Measurements from ENCODE around the gene FAM81A.
"Not testable (repeated sequence)": the region's sequence is repeated elsewhere in the genome, so short reads cannot be mapped to it uniquely, and the experiment has no call there.

FAM81A gene

DNA sequence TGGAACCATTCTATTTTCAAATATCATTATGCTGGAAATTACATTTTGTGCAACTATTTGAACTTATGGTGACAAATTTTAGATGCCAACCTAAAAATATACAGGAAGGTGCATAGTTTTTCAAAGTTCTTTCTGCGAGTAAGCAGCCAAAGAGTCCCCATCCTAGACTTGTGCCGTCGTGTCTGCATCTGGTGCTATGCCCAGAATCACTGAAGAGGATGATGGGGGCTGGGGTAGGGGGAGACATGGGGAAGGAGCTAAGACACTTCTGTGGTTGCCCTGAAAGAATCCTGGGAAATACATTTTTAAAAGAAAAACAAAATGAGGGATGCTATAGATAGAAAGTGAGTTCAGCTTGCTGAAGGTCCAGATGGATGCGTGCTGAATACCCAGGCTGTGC lies 21.2 kb upstream of the FAM81A start:
- no peak overlapping the region for H3K4me2 ChIP-seq (ENCODE audit: low read length)
- H3K4me1 ChIP-seq (ENCODE audit: control insufficient read depth, low read depth, low read length): no peaks in the 10 kb centered on the region
- WGBS (ENCODE audit: extremely low coverage, insufficient coverage, low lambda C conversion rate): no CpG with 5 or more reads among the region's 4 CpGs
- no peaks in the 10 kb centered on the region for H3K79me1 ChIP-seq (ENCODE audit: low read length)
- no peak overlapping the region for H2BK5ac ChIP-seq (ENCODE audit: low read length)
- no peak overlapping the region for H3K27ac ChIP-seq (ENCODE audit: low read depth, low read length)
- no peaks in the 10 kb centered on the region for H3K36me3 ChIP-seq (ENCODE audit: control insufficient read depth, insufficient read depth, low read length)
- no peaks in the 10 kb centered on the region for H3K27me3 ChIP-seq (ENCODE audit: insufficient read depth, low read length, poor library complexity)
- H3K4me3 ChIP-seq (ENCODE audit: low read length): no peak overlapping the region
- H3K56ac ChIP-seq (ENCODE audit: low read length): no peak overlapping the region
- no peak overlapping the region for H2BK120ac ChIP-seq (ENCODE audit: low read depth, low read length)
- H3K23ac ChIP-seq (ENCODE audit: low read length): no peak overlapping the region
- H2AK5ac ChIP-seq (ENCODE audit: low read length): no peak overlapping the region
- H2BK15ac ChIP-seq (replicated peaks; ENCODE audit: low read depth): no peak overlapping the region
- no peak for DNase-seq
- H3K79me2 ChIP-seq (ENCODE audit: control insufficient read depth, insufficient read depth, low read length): no peaks in the 10 kb centered on the region
- H3K4ac ChIP-seq (ENCODE audit: low read depth, low read length): no peak overlapping the region
- H3K18ac ChIP-seq (ENCODE audit: low read length): no peak overlapping the region
- H4K5ac ChIP-seq (ENCODE audit: low read length): no peak overlapping the region
- H3K9ac ChIP-seq (ENCODE audit: low read length): no peak overlapping the region
- no peak overlapping the region for H4K8ac ChIP-seq (ENCODE audit: low read depth, low read length)

DNA sequence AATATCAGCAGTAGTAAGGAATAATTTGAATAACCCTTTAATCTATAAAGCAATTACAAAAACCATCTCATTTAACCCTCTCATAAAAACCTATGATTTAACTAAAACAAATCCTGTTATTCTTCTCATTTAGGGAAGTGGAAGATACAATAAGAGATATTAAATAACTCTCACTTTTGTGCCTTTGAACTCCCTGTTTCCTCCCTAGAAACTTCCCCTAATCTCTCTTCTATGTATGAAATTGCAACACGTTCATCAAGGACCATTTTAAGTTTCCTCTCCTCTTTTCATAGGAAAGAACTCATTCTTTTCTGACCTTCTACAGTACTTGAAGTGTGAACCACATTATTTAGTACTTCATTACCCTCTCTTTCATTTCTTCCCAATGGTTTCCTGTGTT lies 18.8 kb upstream of the FAM81A start:
- no peak overlapping the region for H4K5ac ChIP-seq (ENCODE audit: low read length)
- no peaks in the 10 kb centered on the region for H3K36me3 ChIP-seq (ENCODE audit: control insufficient read depth, insufficient read depth, low read length)
- H2BK15ac ChIP-seq (replicated peaks; ENCODE audit: low read depth): no peak overlapping the region
- no peak overlapping the region for H3K23ac ChIP-seq (ENCODE audit: low read length)
- H2AK5ac ChIP-seq (ENCODE audit: low read length): no peak overlapping the region
- H4K8ac ChIP-seq (ENCODE audit: low read depth, low read length): no peak overlapping the region
- H3K4me3 ChIP-seq (ENCODE audit: low read length): no peak overlapping the region
- no peaks in the 10 kb centered on the region for H3K4me1 ChIP-seq (ENCODE audit: control insufficient read depth, low read depth, low read length)
- no peaks in the 10 kb centered on the region for H3K27me3 ChIP-seq (ENCODE audit: insufficient read depth, low read length, poor library complexity)
- DNase-seq: no peak
- no peak overlapping the region for H2BK5ac ChIP-seq (ENCODE audit: low read length)
- H3K4ac ChIP-seq (ENCODE audit: low read depth, low read length): no peak overlapping the region
- H3K79me2 ChIP-seq (ENCODE audit: control insufficient read depth, insufficient read depth, low read length): no peaks in the 10 kb centered on the region
- H3K9ac ChIP-seq (ENCODE audit: low read length): no peak overlapping the region
- H3K4me2 ChIP-seq (ENCODE audit: low read length): no peak overlapping the region
- WGBS (ENCODE audit: extremely low coverage, insufficient coverage, low lambda C conversion rate): no CpG with 5 or more reads among the region's 1 CpG
- no peaks in the 10 kb centered on the region for H3K79me1 ChIP-seq (ENCODE audit: low read length)
- H3K18ac ChIP-seq (ENCODE audit: low read length): no peak overlapping the region
- H3K56ac ChIP-seq (ENCODE audit: low read length): no peak overlapping the region
- H3K27ac ChIP-seq (ENCODE audit: low read depth, low read length): no peak overlapping the region
- no peak overlapping the region for H2BK120ac ChIP-seq (ENCODE audit: low read depth, low read length)

DNA sequence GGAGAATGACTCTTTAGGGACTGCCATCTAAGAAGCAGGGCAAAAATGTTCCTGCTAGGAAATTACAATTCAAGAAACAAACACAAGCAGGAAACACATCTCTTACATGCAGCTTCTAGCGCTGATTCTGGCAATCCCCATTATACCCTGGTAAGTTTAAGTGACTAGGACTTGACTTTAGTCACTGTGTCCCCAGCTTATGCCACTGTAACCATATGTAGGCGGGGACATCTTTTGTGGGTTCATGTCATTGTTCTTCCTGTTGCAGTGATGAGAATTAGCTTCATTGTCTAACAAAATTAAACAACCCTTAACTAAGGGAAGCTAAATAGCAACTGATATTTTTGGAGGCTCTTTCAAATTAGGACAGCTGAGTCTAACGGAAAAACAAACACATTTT lies 17.9 kb upstream of the FAM81A start:
- H3K27me3 ChIP-seq (ENCODE audit: insufficient read depth, low read length, poor library complexity): peaks cover 2% of the 10 kb centered on the region
- H3K4me3 ChIP-seq (ENCODE audit: low read length): no peak overlapping the region
- no peak overlapping the region for H3K9ac ChIP-seq (ENCODE audit: low read length)
- H3K36me3 ChIP-seq (ENCODE audit: control insufficient read depth, insufficient read depth, low read length): no peaks in the 10 kb centered on the region
- H3K18ac ChIP-seq (ENCODE audit: low read length): no peak overlapping the region
- H4K8ac ChIP-seq (ENCODE audit: low read depth, low read length): no peak overlapping the region
- no peaks in the 10 kb centered on the region for H3K79me2 ChIP-seq (ENCODE audit: control insufficient read depth, insufficient read depth, low read length)
- no peak overlapping the region for H2BK15ac ChIP-seq (replicated peaks; ENCODE audit: low read depth)
- H3K4me1 ChIP-seq (ENCODE audit: control insufficient read depth, low read depth, low read length): no peaks in the 10 kb centered on the region
- no peak overlapping the region for H4K5ac ChIP-seq (ENCODE audit: low read length)
- no peak overlapping the region for H3K4ac ChIP-seq (ENCODE audit: low read depth, low read length)
- H2BK5ac ChIP-seq (ENCODE audit: low read length): no peak overlapping the region
- no CpG with 5 or more reads among the region's 3 CpGs for WGBS (ENCODE audit: extremely low coverage, insufficient coverage, low lambda C conversion rate)
- H3K23ac ChIP-seq (ENCODE audit: low read length): no peak overlapping the region
- no peak overlapping the region for H3K56ac ChIP-seq (ENCODE audit: low read length)
- H3K27ac ChIP-seq (ENCODE audit: low read depth, low read length): no peak overlapping the region
- no peak overlapping the region for H2BK120ac ChIP-seq (ENCODE audit: low read depth, low read length)
- no peak overlapping the region for H3K4me2 ChIP-seq (ENCODE audit: low read length)
- no peak overlapping the region for H2AK5ac ChIP-seq (ENCODE audit: low read length)
- no peak for DNase-seq
- no peaks in the 10 kb centered on the region for H3K79me1 ChIP-seq (ENCODE audit: low read length)

DNA sequence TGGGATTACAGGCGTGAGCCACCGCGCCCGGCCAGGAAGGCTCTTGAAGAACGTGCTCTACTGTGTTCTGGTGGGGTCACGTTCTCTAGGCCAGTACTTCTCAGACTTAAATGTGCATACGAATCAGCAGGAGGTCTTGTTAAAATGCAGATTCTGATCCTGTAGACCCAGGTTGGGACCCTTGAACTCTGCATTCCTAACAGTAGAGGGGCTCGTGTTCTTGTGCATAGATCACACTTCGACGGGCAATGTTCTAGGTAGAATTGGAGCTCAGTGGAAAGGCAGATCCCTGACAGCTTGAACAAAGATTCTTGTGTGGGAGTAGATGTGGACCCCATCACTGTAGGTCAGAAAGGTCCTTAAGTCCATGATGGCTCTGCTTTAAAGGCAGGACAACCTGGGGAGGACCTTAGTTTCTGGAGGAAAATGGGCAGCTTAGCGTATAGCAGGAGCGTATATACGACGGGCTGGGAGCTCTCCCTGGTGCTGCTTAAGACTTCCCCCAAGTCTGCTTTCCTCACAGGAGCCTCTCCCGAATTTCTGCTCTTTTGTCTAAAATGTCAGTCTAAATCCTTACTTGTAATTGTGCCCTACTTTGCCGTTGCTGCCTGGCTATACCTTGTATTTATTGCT lies 16.9 kb upstream of the FAM81A start:
- Histone ChIP-seq H3K79me2 (ENCODE audit: control insufficient read depth, insufficient read depth, low read length) (no peaks in the 10 kb centered on the region), H3K18ac (ENCODE audit: low read length) (no peak overlapping the region), H3K56ac (ENCODE audit: low read length) (no peak overlapping the region), H3K9ac (ENCODE audit: low read length) (no peak overlapping the region), H4K5ac (ENCODE audit: low read length) (no peak overlapping the region), H3K27ac (ENCODE audit: low read depth, low read length) (no peak overlapping the region), H2BK120ac (ENCODE audit: low read depth, low read length) (no peak overlapping the region), H3K79me1 (ENCODE audit: low read length) (no peaks in the 10 kb centered on the region), H3K4ac (ENCODE audit: low read depth, low read length) (no peak overlapping the region), H4K8ac (ENCODE audit: low read depth, low read length) (no peak overlapping the region), H2BK15ac (replicated peaks; ENCODE audit: low read depth) (no peak overlapping the region), H3K23ac (ENCODE audit: low read length) (no peak overlapping the region), H3K4me2 (ENCODE audit: low read length) (no peak overlapping the region), H2AK5ac (ENCODE audit: low read length) (no peak overlapping the region), H3K27me3 (ENCODE audit: insufficient read depth, low read length, poor library complexity) (peaks cover 2% of the 10 kb centered on the region), H3K4me1 (ENCODE audit: control insufficient read depth, low read depth, low read length) (no peaks in the 10 kb centered on the region), H2BK5ac (ENCODE audit: low read length) (no peak overlapping the region), H3K4me3 (ENCODE audit: low read length) (no peak overlapping the region), H3K36me3 (ENCODE audit: control insufficient read depth, insufficient read depth, low read length) (no peaks in the 10 kb centered on the region)
- WGBS (ENCODE audit: extremely low coverage, insufficient coverage, low lambda C conversion rate): no CpG with 5 or more reads among the region's 16 CpGs
- DNase-seq: peak; percentile 87

DNA sequence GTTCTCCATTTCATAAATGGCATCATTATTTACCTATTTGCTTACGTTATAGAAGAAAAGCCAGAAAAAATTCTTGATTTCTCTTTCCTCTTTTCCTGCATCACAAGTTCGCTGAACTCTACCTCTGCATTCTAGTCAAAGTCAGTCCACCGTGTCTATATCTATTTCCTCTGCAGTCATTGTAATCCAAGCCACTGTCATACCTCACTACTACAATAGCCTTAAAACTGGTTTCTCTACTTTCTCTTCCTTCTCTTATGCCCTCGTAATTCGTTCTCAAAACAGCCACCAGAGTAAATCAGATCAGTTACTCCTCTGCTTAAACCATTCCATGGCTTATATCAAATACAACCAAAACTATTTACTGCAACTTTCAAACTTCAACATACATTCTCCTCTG lies 13.4 kb upstream of the FAM81A start:
- no peak overlapping the region for H3K4me2 ChIP-seq (ENCODE audit: low read length)
- no peaks in the 10 kb centered on the region for H3K36me3 ChIP-seq (ENCODE audit: control insufficient read depth, insufficient read depth, low read length)
- no peak overlapping the region for H3K56ac ChIP-seq (ENCODE audit: low read length)
- no CpG with 5 or more reads among the region's 5 CpGs for WGBS (ENCODE audit: extremely low coverage, insufficient coverage, low lambda C conversion rate)
- no peak overlapping the region for H4K8ac ChIP-seq (ENCODE audit: low read depth, low read length)
- no peak overlapping the region for H4K5ac ChIP-seq (ENCODE audit: low read length)
- H2AK5ac ChIP-seq (ENCODE audit: low read length): no peak overlapping the region
- H3K18ac ChIP-seq (ENCODE audit: low read length): no peak overlapping the region
- H2BK120ac ChIP-seq (ENCODE audit: low read depth, low read length): no peak overlapping the region
- no peak overlapping the region for H3K4ac ChIP-seq (ENCODE audit: low read depth, low read length)
- no peaks in the 10 kb centered on the region for H3K79me1 ChIP-seq (ENCODE audit: low read length)
- no peak overlapping the region for H3K23ac ChIP-seq (ENCODE audit: low read length)
- peaks cover 2% of the 10 kb centered on the region for H3K27me3 ChIP-seq (ENCODE audit: insufficient read depth, low read length, poor library complexity)
- no peak for DNase-seq
- no peak overlapping the region for H3K9ac ChIP-seq (ENCODE audit: low read length)
- no peaks in the 10 kb centered on the region for H3K4me1 ChIP-seq (ENCODE audit: control insufficient read depth, low read depth, low read length)
- no peak overlapping the region for H3K4me3 ChIP-seq (ENCODE audit: low read length)
- H2BK15ac ChIP-seq (replicated peaks; ENCODE audit: low read depth): no peak overlapping the region
- H2BK5ac ChIP-seq (ENCODE audit: low read length): no peak overlapping the region
- H3K79me2 ChIP-seq (ENCODE audit: control insufficient read depth, insufficient read depth, low read length): no peaks in the 10 kb centered on the region
- no peak overlapping the region for H3K27ac ChIP-seq (ENCODE audit: low read depth, low read length)

DNA sequence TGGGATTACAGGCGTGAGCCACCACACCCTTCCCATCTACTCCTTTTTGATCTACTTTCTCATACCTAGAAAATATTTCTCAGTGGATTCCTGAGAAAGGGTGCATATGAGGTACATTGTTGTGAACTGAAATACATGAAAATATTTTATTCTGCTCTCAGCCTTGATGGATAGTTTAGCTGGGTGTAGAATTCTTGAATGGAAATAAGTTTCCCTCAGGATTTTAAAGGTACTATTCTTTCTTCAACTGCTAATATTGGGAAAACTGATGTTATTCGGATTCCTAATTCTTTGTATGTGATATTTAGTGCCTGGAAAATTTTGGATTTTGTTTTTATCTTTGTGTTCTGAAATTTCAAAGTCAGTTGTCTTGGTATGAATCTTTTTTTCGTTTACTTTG lies 9.1 kb upstream of the FAM81A start:
- not testable (repeated sequence) for DNase-seq; H3K23ac ChIP-seq (ENCODE audit: low read length); H4K5ac ChIP-seq (ENCODE audit: low read length); H3K27ac ChIP-seq (ENCODE audit: low read depth, low read length); H4K8ac ChIP-seq (ENCODE audit: low read depth, low read length); H3K18ac ChIP-seq (ENCODE audit: low read length); H3K27me3 ChIP-seq (ENCODE audit: insufficient read depth, low read length, poor library complexity); H3K4me1 ChIP-seq (ENCODE audit: control insufficient read depth, low read depth, low read length); H3K79me2 ChIP-seq (ENCODE audit: control insufficient read depth, insufficient read depth, low read length); H3K4me2 ChIP-seq (ENCODE audit: low read length); H3K9ac ChIP-seq (ENCODE audit: low read length); H3K4me3 ChIP-seq (ENCODE audit: low read length); H3K4ac ChIP-seq (ENCODE audit: low read depth, low read length); H3K56ac ChIP-seq (ENCODE audit: low read length); H2BK120ac ChIP-seq (ENCODE audit: low read depth, low read length); H3K36me3 ChIP-seq (ENCODE audit: control insufficient read depth, insufficient read depth, low read length); H2AK5ac ChIP-seq (ENCODE audit: low read length); H2BK15ac ChIP-seq (replicated peaks; ENCODE audit: low read depth); H3K79me1 ChIP-seq (ENCODE audit: low read length); H2BK5ac ChIP-seq (ENCODE audit: low read length)
- WGBS (ENCODE audit: extremely low coverage, insufficient coverage, low lambda C conversion rate): no CpG with 5 or more reads among the region's 3 CpGs
